IMR-90 (cell line): ENCODE measurements around the gene CUL1. TPM values are rescaled to one million over a fixed set of nuclear protein-coding genes. Genes with fewer than 3 reads are reported as not detected.

Experiments
- ATAC-seq: fragments of 200-7000 bp; cut with Tn5 transposase; 2 replicates; pipeline ENCODE4 v1.9.1; 2020; ENCODE audit warnings: low read depth, mild to moderate bottlenecking, moderate library complexity
- BruUV-seq: library from RNA; stranded (reverse); fragments of 400-500 nt; replicated peaks from 2 replicates; lab custom pipeline; 2021; lab: Mats Ljungman, UMichigan
- CTCF ChIA-PET: fragments of 300-600 bp; formaldehyde crosslinking; extraction: SDS; loops from one replicate; lab custom pipeline; 2021; ENCODE audit warnings: antibody characterized with exemption; lab: Yijun Ruan, JAX
- POLR2A ChIA-PET: fragments of 300-600 bp; sonication (Branson Sonifier 250); formaldehyde crosslinking; loops from one replicate; lab custom pipeline; 2022; ENCODE audit warnings: antibody characterized with exemption; ENCODE audit not compliant: unreplicated experiment; lab: Charles Lee
- DNase-seq: peaks from one replicate; pipeline ENCODE4 v3.0.0; 2013
- H2AFZ ChIP-seq: replicated peaks from 2 replicates; pipeline ENCODE3; 2013; ENCODE audit warnings: low read length, mild to moderate bottlenecking; ENCODE audit not compliant: poor library complexity
- H2AK5ac ChIP-seq: 2 replicates; pipeline ENCODE4 v1.6.1; 2013; ENCODE audit warnings: low read depth, low read length, inconsistent platforms
- H2AK9ac ChIP-seq: replicated peaks from 2 replicates; pipeline ENCODE3; 2013; ENCODE audit warnings: mild to moderate bottlenecking, low read depth, low read length, moderate library complexity; ENCODE audit not compliant: poor library complexity
- H2BK120ac ChIP-seq: 2 replicates; pipeline ENCODE4 v1.6.1; 2013; ENCODE audit warnings: low read depth, low read length, inconsistent platforms
- H2BK15ac ChIP-seq: 3 replicates; pipeline ENCODE4 v1.6.1; 2013; ENCODE audit warnings: low read depth, low read length, inconsistent platforms
- H2BK20ac ChIP-seq: 2 replicates; pipeline ENCODE4 v1.6.1; 2013; ENCODE audit warnings: low read depth, mild to moderate bottlenecking, inconsistent platforms, low read length, moderate library complexity
- H2BK5ac ChIP-seq: 2 replicates; pipeline ENCODE4 v1.6.1; 2013; ENCODE audit warnings: mild to moderate bottlenecking, low read depth, low read length, inconsistent platforms; ENCODE audit not compliant: poor library complexity, severe bottlenecking
- H3K14ac ChIP-seq: replicated peaks from 2 replicates; pipeline ENCODE4 v1.6.1; 2013; ENCODE audit warnings: low read depth, low read length, inconsistent platforms
- H3K18ac ChIP-seq: 2 replicates; pipeline ENCODE4 v1.6.1; 2013; ENCODE audit warnings: low read depth, low read length, control low read depth
- H3K23ac ChIP-seq: 2 replicates; pipeline ENCODE4 v1.6.1; 2013; ENCODE audit warnings: low read depth, low read length, inconsistent platforms
- H3K27ac ChIP-seq: 2 replicates; pipeline ENCODE4 v1.5.1; 2013; ENCODE audit warnings: mild to moderate bottlenecking, control low read depth, low read length; ENCODE audit not compliant: insufficient read depth
- H3K27me3 ChIP-seq: 2 replicates; pipeline ENCODE4 v1.6.1; 2013; ENCODE audit warnings: low read length; ENCODE audit not compliant: control insufficient read depth, insufficient read depth
- H3K36me3 ChIP-seq: 2 replicates; pipeline ENCODE4 v1.6.1; 2013; ENCODE audit warnings: low read length, mixed read lengths; ENCODE audit not compliant: control insufficient read depth, insufficient read depth
- H3K4ac ChIP-seq: 2 replicates; pipeline ENCODE4 v1.6.1; 2013; ENCODE audit warnings: low read depth, low read length, inconsistent platforms
- H3K4me1 ChIP-seq: 2 replicates; pipeline ENCODE4 v1.6.1; 2013; ENCODE audit warnings: low read length, mixed read lengths; ENCODE audit not compliant: control insufficient read depth, insufficient read depth
- H3K4me2 ChIP-seq: 2 replicates; pipeline ENCODE4 v1.6.1; 2013; ENCODE audit warnings: low read depth, mild to moderate bottlenecking, control low read depth, low read length, moderate library complexity
- H3K4me3 ChIP-seq: 2 replicates; pipeline ENCODE4 v1.5.1; 2013; ENCODE audit warnings: low read depth, mild to moderate bottlenecking, control low read depth, low read length, moderate library complexity; ENCODE audit not compliant: insufficient read depth
- H3K56ac ChIP-seq: 2 replicates; pipeline ENCODE4 v1.6.1; 2013; ENCODE audit warnings: low read length, inconsistent platforms; ENCODE audit not compliant: insufficient read depth; ENCODE audit errors: extremely low read depth
- H3K79me1 ChIP-seq, 2 experiments: 2 replicates each; pipeline ENCODE4 v1.6.1; 2013; ENCODE audit warnings: low read length in 2 of 2, inconsistent platforms in 1 of 2, low read depth in 1 of 2
- H3K9ac ChIP-seq: 2 replicates; pipeline ENCODE4 v1.6.1; 2013; ENCODE audit warnings: low read depth, low read length, control low read depth
- H3K9me1 ChIP-seq: 2 replicates; pipeline ENCODE4 v1.6.1; 2013; ENCODE audit warnings: low read length, inconsistent platforms; ENCODE audit not compliant: insufficient read depth
- H3K9me3 ChIP-seq: 2 replicates; pipeline ENCODE4 v1.6.1; 2013; ENCODE audit warnings: low read length; ENCODE audit not compliant: control insufficient read depth, insufficient read depth
- H4K20me1 ChIP-seq: 2 replicates; pipeline ENCODE4 v1.6.1; 2013; ENCODE audit warnings: low read length, inconsistent platforms; ENCODE audit not compliant: insufficient read depth
- H4K5ac ChIP-seq: 2 replicates; pipeline ENCODE4 v1.6.1; 2013; ENCODE audit warnings: mild to moderate bottlenecking, low read depth, low read length, control low read depth
- H4K8ac ChIP-seq, 2 experiments: 2 replicates each; pipeline ENCODE4 v1.6.1; 2013; ENCODE audit warnings: low read depth in 2 of 2, low read length in 2 of 2, control low read depth in 1 of 2, inconsistent platforms in 1 of 2
- H4K91ac ChIP-seq: 2 replicates; pipeline ENCODE4 v1.6.1; 2013; ENCODE audit warnings: low read depth, low read length, inconsistent platforms; ENCODE audit not compliant: insufficient read depth
- BHLHE40 ChIP-seq: fragments of 150-350 bp; IDR thresholded peaks from 2 replicates; pipeline ENCODE4 v1.6.1; 2016; ENCODE audit warnings: mild to moderate bottlenecking, low read depth, low read length
- CHD1 ChIP-seq: IDR thresholded peaks from 2 replicates; pipeline ENCODE4 v1.6.1; 2012; ENCODE audit warnings: low read depth, low read length, improper control_type of control experiment
- CTCF ChIP-seq: conservative IDR thresholded peaks from 2 replicates; pipeline ENCODE4 v1.5.1; 2012; ENCODE audit warnings: mild to moderate bottlenecking, low read depth, low read length, improper control_type of control experiment
- FOS ChIP-seq: fragments of 150-350 bp; IDR thresholded peaks from 2 replicates; pipeline ENCODE4 v1.6.1; 2016; ENCODE audit warnings: low read depth, low read length
- MAFK ChIP-seq: IDR thresholded peaks from 2 replicates; pipeline ENCODE4 v1.6.1; 2012; ENCODE audit warnings: low read depth, low read length, improper control_type of control experiment
- NFE2L2 ChIP-seq: fragments of 150-350 bp; IDR thresholded peaks from 2 replicates; pipeline ENCODE4 v1.6.1; 2016; ENCODE audit warnings: low read depth, mild to moderate bottlenecking, low read length
- POLR2A ChIP-seq: IDR thresholded peaks from 2 replicates; pipeline ENCODE4 v1.6.1; 2012; ENCODE audit warnings: mild to moderate bottlenecking, low read depth, low read length
- RCOR1 ChIP-seq: IDR thresholded peaks from 2 replicates; pipeline ENCODE4 v1.6.1; 2012; ENCODE audit warnings: mild to moderate bottlenecking, low read length, improper control_type of control experiment; ENCODE audit not compliant: insufficient replicate concordance
- RFX5 ChIP-seq: IDR thresholded peaks from 2 replicates; pipeline ENCODE4 v1.8.0; 2012; ENCODE audit warnings: low read depth, mild to moderate bottlenecking, low read length, moderate library complexity
- SMC3 ChIP-seq: fragments of 150-350 bp; IDR thresholded peaks from 2 replicates; pipeline ENCODE4 v1.6.1; 2016; ENCODE audit warnings: low read depth, mild to moderate bottlenecking, antibody characterized with exemption, low read length, moderate library complexity
- WGBS, 2 experiments: methylation state at CpG; one replicate each; pipeline versions ENCODE4 v1.1.5 to v1.1.7; 2013; ENCODE audit warnings: missing lambda C conversion rate in 2 of 2; ENCODE audit not compliant: insufficient read length in 1 of 2; ENCODE audit errors: extremely low coverage in 2 of 2; 5-methylcytosine and 5-hydroxymethylcytosine counted together
- dilution Hi-C: fragments of 300-500 bp; cut with HindIII; formaldehyde crosslinking; loops from one replicate; pipeline ENCODE4 v1.14.3; 2018; ENCODE audit warnings: low sequenced_read_pairs; ENCODE audit not compliant: unreplicated experiment
- in situ Hi-C: fragments of 300-500 bp; cut with MboI; formaldehyde crosslinking; loops from 3 replicates; pipeline ENCODE4 v1.14.3; 2019; ENCODE audit warnings: low sequenced_read_pairs, inconsistent platforms, mixed read lengths
- intact Hi-C: fragments of 100-400 bp; cut with micrococcal nuclease; formaldehyde crosslinking; loops from 2 replicates; pipeline ENCODE4 v1.10.0; 2022
- polyA plus RNA-seq, 3 experiments: library from polyadenylated mRNA; depleted of rRNA; stranded (reverse); fragments of >200 nt; gene quantifications; 2 replicates each; pipeline ENCODE4 v1.2.3, GENCODE V29; 2012; ENCODE audit warnings: low replicate concordance in 1 of 3
- total RNA-seq: library from RNA; depleted of rRNA; stranded (reverse); fragments of >200 nt; gene quantifications from 2 replicates; pipeline ENCODE4 v1.2.3, GENCODE V29; 2012
- TF ChIP-seq, protein P1 (sequence below): fragments of 150-350 bp; IDR thresholded peaks from 2 replicates; pipeline ENCODE4 v1.6.1; 2017; ENCODE audit warnings: mild to moderate bottlenecking, antibody characterized with exemption, low read length, low read depth
- TF ChIP-seq, protein P2 (sequence below): fragments of 150-350 bp; IDR thresholded peaks from 2 replicates; pipeline ENCODE4 v1.6.1; 2016; ENCODE audit warnings: low read depth, mild to moderate bottlenecking, low read length, moderate library complexity, borderline replicate concordance

The CUL1 gene
- total and polyA plus RNA-seq, 2 of the 4 experiments (the other 2 are of a cell fraction) = 44.0 to 46.2 TPM

DNA sequence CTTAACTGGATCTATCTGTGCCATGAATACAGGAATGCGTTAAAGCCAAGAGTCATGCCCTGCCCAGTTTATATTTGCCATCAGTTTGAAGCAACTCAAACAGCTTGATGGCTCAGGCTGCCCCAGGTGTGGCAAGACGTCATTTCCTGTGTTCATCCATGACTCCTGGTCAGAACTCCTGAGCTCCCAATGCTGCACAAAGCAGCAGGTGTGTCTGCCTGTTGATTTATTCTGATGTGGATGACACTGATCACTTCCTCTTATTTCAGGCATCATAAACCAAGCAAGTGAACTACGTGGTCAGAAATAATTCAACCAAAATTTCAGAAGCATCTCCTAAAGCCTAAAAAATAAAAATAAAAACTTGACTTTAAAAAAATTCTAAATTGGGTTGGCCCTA lies 116.9 kb downstream of the CUL1 start:
- POLR2A ChIA-PET = no interaction called here

More for the DNA sequence above, 116.9 kb downstream of the CUL1 start:
- no peak overlapping the region for H2AK5ac ChIP-seq
- H4K91ac ChIP-seq = no peak overlapping the region
- peaks cover 12% of the 10 kb centered on the region; the same call in 1 of the 2 replicates for H3K9me1 ChIP-seq
- in situ Hi-C loops (no loop called here), dilution Hi-C loops (no loop called here), intact Hi-C loops (no loop called here)
- no peaks in the 10 kb centered on the region for H3K27me3 ChIP-seq
- no peaks in the 10 kb centered on the region for H3K9me3 ChIP-seq
- H3K4me1 ChIP-seq = peaks cover 2% of the 10 kb centered on the region
- H2BK15ac ChIP-seq = no peak overlapping the region
- H2BK120ac ChIP-seq = no peak overlapping the region
- no peak overlapping the region for H3K18ac ChIP-seq
- TF ChIP-seq RFX5 (no peak), RCOR1 (no peak), POLR2A (no peak), BHLHE40 (no peak), SMC3 (no peak), CTCF (no peak), NFE2L2 (no peak), MAFK (no peak), CHD1 (no peak), FOS (no peak)
- TF ChIP-seq, protein P1, sequence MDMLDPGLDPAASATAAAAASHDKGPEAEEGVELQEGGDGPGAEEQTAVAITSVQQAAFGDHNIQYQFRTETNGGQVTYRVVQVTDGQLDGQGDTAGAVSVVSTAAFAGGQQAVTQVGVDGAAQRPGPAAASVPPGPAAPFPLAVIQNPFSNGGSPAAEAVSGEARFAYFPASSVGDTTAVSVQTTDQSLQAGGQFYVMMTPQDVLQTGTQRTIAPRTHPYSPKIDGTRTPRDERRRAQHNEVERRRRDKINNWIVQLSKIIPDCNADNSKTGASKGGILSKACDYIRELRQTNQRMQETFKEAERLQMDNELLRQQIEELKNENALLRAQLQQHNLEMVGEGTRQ = no peak
- TF ChIP-seq, protein P2, sequence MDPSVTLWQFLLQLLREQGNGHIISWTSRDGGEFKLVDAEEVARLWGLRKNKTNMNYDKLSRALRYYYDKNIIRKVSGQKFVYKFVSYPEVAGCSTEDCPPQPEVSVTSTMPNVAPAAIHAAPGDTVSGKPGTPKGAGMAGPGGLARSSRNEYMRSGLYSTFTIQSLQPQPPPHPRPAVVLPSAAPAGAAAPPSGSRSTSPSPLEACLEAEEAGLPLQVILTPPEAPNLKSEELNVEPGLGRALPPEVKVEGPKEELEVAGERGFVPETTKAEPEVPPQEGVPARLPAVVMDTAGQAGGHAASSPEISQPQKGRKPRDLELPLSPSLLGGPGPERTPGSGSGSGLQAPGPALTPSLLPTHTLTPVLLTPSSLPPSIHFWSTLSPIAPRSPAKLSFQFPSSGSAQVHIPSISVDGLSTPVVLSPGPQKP = no peak
- H4K8ac ChIP-seq = no peak overlapping the region
- H4K5ac ChIP-seq = no peak overlapping the region
- H3K27ac ChIP-seq = no peak overlapping the region
- ATAC-seq (no peak), DNase-seq (no peak)
- no peak overlapping the region for H3K23ac ChIP-seq
- H3K79me1 ChIP-seq = peaks cover 13 to 14% of the 10 kb centered on the region in 2 experiments
- H3K9ac ChIP-seq = no peak overlapping the region
- BruUV-seq = no TSS peak
- no peak overlapping the region for H3K14ac ChIP-seq
- WGBS, 2 experiments = 100% methylated on average over 1 of the region's 3 CpGs; no CpG with 5 or more reads in 1 of the 2 experiments
- H3K4me3 ChIP-seq = no peak overlapping the region
- H4K20me1 ChIP-seq = no peaks in the 10 kb centered on the region
- H2AFZ ChIP-seq = no peak overlapping the region
- CTCF ChIA-PET = interaction anchor here (0.7 kb wide), 1 partner anchor 8 kb away, joined by 3 read pairs; no protein-coding TSS in a partner anchor
- no peak overlapping the region for H2AK9ac ChIP-seq
- no peak overlapping the region for H2BK20ac ChIP-seq
- no peak overlapping the region for H3K56ac ChIP-seq
- peaks cover 10% of the 10 kb centered on the region; the same call in 1 of the 2 replicates for H3K36me3 ChIP-seq
- no peak overlapping the region for H3K4ac ChIP-seq
- H2BK5ac ChIP-seq = no peak overlapping the region
- no peak overlapping the region for H3K4me2 ChIP-seq
